ENCODE measurements around the gene TMED6.
"Not testable (repeated sequence)": the region's sequence is repeated elsewhere in the genome, so short reads cannot be mapped to it uniquely, and the experiment has no call there.

Gene TMED6

DNA sequence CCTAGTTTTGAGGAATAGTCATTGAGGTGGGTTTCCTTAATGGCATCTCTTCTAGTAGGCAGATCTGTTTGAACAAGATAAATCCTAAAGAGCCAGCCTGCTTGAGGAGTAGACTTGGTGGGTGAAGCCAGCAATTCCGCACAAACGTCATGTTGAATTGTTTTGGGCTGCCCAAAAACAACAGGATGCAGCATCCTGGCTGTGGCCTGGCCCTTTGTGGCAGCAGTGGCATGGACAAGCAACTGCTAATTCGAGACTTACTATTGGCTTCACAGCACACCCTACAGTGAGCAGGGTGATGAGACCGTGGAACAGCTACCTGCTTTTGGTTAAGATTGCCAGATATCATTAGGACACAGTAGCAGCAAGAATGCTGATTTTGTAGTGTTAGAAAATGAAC, 49.7 kb downstream of the TMED6 start:
- no peak for DNase-seq (ENCODE audit: low read depth in 2 of 2)

DNA sequence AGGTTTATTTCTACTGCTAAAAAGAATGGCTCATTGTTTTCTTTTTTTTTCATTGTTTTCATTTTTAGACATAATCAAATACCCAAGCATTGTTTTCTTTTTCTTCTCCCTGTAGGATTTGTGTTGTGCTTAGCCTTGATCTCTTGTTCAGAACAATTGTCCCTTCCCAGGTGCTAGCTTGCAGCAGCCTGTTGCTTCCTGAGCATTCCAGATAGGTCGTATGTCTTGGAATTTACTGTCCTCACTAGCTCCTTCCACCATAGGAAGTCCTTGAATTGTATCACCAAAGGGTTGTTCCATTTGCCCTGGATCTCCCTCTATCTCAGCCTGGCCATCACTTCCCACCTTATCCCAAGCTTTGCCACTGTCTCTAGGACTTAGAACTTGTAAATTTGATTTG, 50.4 kb downstream of the TMED6 start:
- no peak for DNase-seq (ENCODE audit: low read depth in 2 of 2)

DNA sequence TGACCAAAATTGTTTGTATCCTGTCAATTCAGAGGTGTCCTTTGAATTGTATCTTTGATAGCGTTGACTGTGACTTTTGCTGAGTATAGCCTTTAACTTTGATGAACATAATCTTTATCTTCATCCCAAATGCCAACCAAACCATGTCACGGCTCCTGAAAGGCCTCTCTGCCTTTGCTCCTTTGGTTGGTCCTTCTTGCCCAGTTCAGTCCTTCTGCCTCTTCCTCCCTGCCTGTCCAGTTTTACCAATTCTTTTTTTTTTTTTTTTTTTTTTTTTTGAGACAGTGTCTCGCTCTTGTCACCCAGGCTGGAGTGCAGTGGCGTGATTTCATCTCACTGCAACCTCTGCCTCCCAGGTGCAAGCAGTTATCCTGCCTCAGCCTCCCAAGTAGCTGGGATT, 53.3 kb downstream of the TMED6 start:
- DNase-seq (ENCODE audit: low read depth in 2 of 2) = no peak

DNA sequence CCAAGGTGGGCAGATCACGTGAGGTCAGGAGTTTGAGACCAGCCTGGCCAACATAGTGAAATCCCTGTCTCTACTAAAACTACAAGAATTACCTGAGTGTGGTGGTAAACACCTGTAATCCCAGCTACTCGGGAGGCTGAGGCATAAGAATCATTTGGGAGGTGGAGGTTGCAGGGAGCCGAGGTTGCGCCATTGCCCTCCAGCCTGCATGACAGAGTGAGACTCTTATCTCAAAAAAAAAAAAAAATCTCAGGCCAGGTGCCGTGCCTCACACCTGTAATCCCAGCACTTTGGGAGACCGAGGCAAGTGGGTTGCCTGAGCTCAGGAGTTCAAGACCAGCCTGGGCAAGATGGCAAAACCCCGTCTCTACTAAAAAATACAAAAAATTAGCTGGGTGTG, 54.8 kb downstream of the TMED6 start:
- DNase-seq (ENCODE audit: low read depth in 2 of 2) = not testable (repeated sequence)

DNA sequence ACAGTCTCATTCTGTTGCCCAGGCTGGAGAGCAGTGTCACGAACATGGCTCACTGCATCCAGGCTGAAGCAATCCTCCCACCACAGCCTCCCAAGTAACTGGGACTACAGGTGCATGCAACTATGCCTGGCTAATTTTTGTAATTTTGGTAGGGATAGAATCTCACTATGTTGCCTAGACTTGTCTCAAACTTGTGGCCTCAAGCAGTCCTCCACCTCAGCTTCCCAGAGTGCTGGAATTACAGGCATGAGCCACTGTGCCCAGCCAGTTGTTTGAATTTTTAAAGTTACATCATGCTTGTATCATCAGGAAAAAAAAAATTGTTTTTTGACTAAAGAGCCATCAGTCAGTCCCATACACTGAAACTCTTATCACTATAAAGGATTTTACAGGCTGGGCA, 57.5 kb downstream of the TMED6 start:
- DNase-seq (ENCODE audit: low read depth in 2 of 2) = no peak

DNA sequence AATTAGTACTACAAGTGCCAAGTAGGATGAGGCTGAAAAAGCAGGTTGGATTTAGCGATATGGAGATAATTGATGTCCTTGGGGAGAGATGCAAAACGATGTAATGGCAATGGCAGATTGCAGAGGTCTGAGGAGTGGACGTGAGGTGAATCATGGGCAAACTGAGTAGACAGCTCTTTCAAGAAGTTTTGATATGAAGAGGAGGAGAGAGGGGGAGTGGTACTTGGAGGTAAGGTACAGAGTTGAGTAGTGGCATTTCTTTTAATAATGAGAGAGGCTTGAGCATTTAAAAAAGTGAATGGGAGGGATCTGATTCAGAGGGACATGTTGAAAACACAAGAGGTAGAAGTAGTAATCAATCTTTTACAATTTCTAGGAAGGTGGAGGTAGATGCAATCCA, 58.2 kb downstream of the TMED6 start:
- DNase-seq (ENCODE audit: low read depth in 2 of 2) = no peak

Data from stimulated activated CD4-positive, alpha-beta T cell treated with anti-CD3 and anti-CD28 coated beads, Interleukin-12 subunit alpha, Interleukin-12 subunit beta, amount 100 ng/mL, for 24 hours (primary cell).